KMS-11 (cell line): ENCODE measurements around the gene TGIF1.
"Not testable (repeated sequence)": the region's sequence is repeated elsewhere in the genome, so short reads cannot be mapped to it uniquely, and the experiment has no call there.

Source experiments
- H2AFZ ChIP-seq: fragments of 200-600 bp; sonication (generic); 2 replicates; pipeline ENCODE4 v1.6.1; 2016; ENCODE audit warnings: antibody characterized with exemption, mixed run types, low read depth
- H3K27ac ChIP-seq: fragments of 200-600 bp; sonication (generic); 2 replicates; pipeline ENCODE4 v1.6.1; 2016; ENCODE audit warnings: mild to moderate bottlenecking, mixed run types
- H3K27me3 ChIP-seq: fragments of 200-600 bp; sonication (generic); 2 replicates; pipeline ENCODE4 v1.6.1; 2017; ENCODE audit warnings: mild to moderate bottlenecking, low read depth, mixed run types, moderate library complexity; ENCODE audit not compliant: insufficient read depth
- H3K36me3 ChIP-seq: fragments of 200-600 bp; sonication (generic); 2 replicates; pipeline ENCODE4 v1.6.1; 2017; ENCODE audit warnings: mild to moderate bottlenecking, mixed run types; ENCODE audit not compliant: insufficient read depth
- H3K4me1 ChIP-seq: fragments of 200-600 bp; sonication (generic); 2 replicates; pipeline ENCODE4 v1.6.1; 2016; ENCODE audit warnings: mild to moderate bottlenecking, low read depth, mixed run types; ENCODE audit not compliant: poor library complexity, severe bottlenecking
- H3K4me2 ChIP-seq: fragments of 200-600 bp; sonication (generic); 2 replicates; pipeline ENCODE4 v1.7.0; 2016; ENCODE audit warnings: mild to moderate bottlenecking, mixed run types
- H3K4me3 ChIP-seq: fragments of 200-600 bp; sonication (generic); IDR thresholded peaks from 2 replicates; pipeline ENCODE4 v1.6.1; 2017; ENCODE audit warnings: low read depth, low read length, mixed read lengths; ENCODE audit not compliant: insufficient read depth
- H3K79me2 ChIP-seq: fragments of 200-600 bp; sonication (generic); 2 replicates; pipeline ENCODE4 v1.6.1; 2016; ENCODE audit warnings: low read depth, mixed run types; ENCODE audit not compliant: insufficient read depth
- H3K9ac ChIP-seq: fragments of 200-600 bp; sonication (generic); 2 replicates; pipeline ENCODE4 v1.6.1; 2016; ENCODE audit warnings: mild to moderate bottlenecking, mixed run types
- H4K20me1 ChIP-seq: fragments of 200-600 bp; sonication (generic); 2 replicates; pipeline ENCODE4 v1.6.1; 2016; ENCODE audit warnings: mild to moderate bottlenecking, mixed run types; ENCODE audit not compliant: insufficient read depth
- CTCF ChIP-seq: fragments of 200-600 bp; sonication (generic); conservative IDR thresholded peaks from 2 replicates; pipeline ENCODE4 v1.6.1; 2017; ENCODE audit warnings: low read depth, mild to moderate bottlenecking, antibody characterized with exemption, low read length, moderate library complexity, mixed read lengths

Gene TGIF1

GRCh38 chr18:3405713-3406112 is 44.3 kb upstream of the TGIF1 start:
- H4K20me1 ChIP-seq: no peaks in the 10 kb centered on the region
- no peak overlapping the region for H3K27ac ChIP-seq
- no peak overlapping the region for H3K4me3 ChIP-seq
- H3K9ac ChIP-seq: no peak overlapping the region
- no peak overlapping the region for H3K4me2 ChIP-seq
- no peaks in the 10 kb centered on the region for H3K27me3 ChIP-seq
- H2AFZ ChIP-seq: no peak overlapping the region
- H3K36me3 ChIP-seq: no peaks in the 10 kb centered on the region
- H3K79me2 ChIP-seq: no peaks in the 10 kb centered on the region
- TF ChIP-seq CTCF: no peak
- no peaks in the 10 kb centered on the region for H3K4me1 ChIP-seq

- Histone ChIP-seq H2AFZ (no peak overlapping the region), H3K4me3 (no peak overlapping the region), H3K9ac (no peak overlapping the region), H4K20me1 (no peaks in the 10 kb centered on the region), H3K79me2 (no peaks in the 10 kb centered on the region), H3K4me1 (no peaks in the 10 kb centered on the region), H3K27ac (no peak overlapping the region), H3K36me3 (no peaks in the 10 kb centered on the region), H3K4me2 (no peak overlapping the region), H3K27me3 (no peaks in the 10 kb centered on the region)
- TF ChIP-seq CTCF: no peak
These were observed 41.9 kb upstream of the TGIF1 start for GRCh38 chr18:3408107-3408506.

- Histone ChIP-seq H3K27ac (no peak overlapping the region), H2AFZ (no peak overlapping the region), H3K4me1 (no peaks in the 10 kb centered on the region), H3K36me3 (no peaks in the 10 kb centered on the region), H3K9ac (no peak overlapping the region), H3K27me3 (no peaks in the 10 kb centered on the region), H3K79me2 (no peaks in the 10 kb centered on the region), H4K20me1 (no peaks in the 10 kb centered on the region), H3K4me2 (no peak overlapping the region), H3K4me3 (no peak overlapping the region)
- TF ChIP-seq CTCF: no peak
These were observed 40.2 kb upstream of the TGIF1 start for GRCh38 chr18:3409811-3410210.

GRCh38 chr18:3410273-3410672 is 39.7 kb upstream of the TGIF1 start:
- no peak overlapping the region for H3K9ac ChIP-seq
- no peak overlapping the region for H3K4me2 ChIP-seq
- no peaks in the 10 kb centered on the region for H3K79me2 ChIP-seq
- H3K4me3 ChIP-seq: no peak overlapping the region
- H3K27me3 ChIP-seq: no peaks in the 10 kb centered on the region
- H3K4me1 ChIP-seq: no peaks in the 10 kb centered on the region
- no peak overlapping the region for H2AFZ ChIP-seq
- no peak overlapping the region for H3K27ac ChIP-seq
- TF ChIP-seq CTCF: no peak
- H3K36me3 ChIP-seq: no peaks in the 10 kb centered on the region
- no peaks in the 10 kb centered on the region for H4K20me1 ChIP-seq

- H3K4me1 ChIP-seq, H3K4me3 ChIP-seq, H3K27me3 ChIP-seq, H3K27ac ChIP-seq, H4K20me1 ChIP-seq, H3K9ac ChIP-seq, H2AFZ ChIP-seq, H3K36me3 ChIP-seq, H3K79me2 ChIP-seq, H3K4me2 ChIP-seq: not testable (repeated sequence)
These were observed 39.1 kb upstream of the TGIF1 start for GRCh38 chr18:3410876-3411275.
